NCI-H1092 (cell line): Measurements from ENCODE around the gene VSTM2L.
"Not testable (repeated sequence)": the region's sequence is repeated elsewhere in the genome, so short reads cannot be mapped to it uniquely, and the experiment has no call there.

Experiments
- DNase-seq: peaks from one replicate; lab custom pipeline; 2025; lab: John Stamatoyannopoulos, UW

VSTM2L gene

DNA sequence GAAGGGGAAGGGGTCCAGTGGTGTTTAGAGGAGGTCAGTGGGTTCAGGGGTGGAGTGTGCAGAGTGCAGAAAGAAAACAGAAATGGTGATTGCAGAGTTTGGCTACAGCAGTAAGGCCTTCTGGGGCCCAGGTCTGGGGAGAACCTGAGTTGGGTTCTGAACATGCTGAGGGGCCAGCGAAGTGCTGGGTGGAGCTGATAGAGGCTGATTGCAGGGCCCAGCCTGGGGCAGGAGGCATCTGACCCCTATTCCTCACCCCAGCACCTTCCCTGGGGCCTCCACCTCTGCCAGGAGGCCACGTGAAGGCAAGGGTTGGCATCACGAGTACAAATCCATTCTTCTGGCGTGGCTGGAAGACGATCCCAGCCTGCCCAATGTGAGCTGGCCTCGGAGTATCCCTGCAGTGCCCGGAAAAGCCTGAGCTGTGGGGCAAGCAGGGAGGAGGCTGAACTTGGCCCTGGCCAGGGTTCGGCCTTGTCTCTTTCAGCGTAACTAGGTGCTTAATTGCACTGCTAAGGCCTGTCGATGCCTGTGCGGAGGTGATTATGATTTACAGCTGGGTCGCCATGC is 35.3 kb downstream of the VSTM2L start:
- DNase-seq: no peak

DNA sequence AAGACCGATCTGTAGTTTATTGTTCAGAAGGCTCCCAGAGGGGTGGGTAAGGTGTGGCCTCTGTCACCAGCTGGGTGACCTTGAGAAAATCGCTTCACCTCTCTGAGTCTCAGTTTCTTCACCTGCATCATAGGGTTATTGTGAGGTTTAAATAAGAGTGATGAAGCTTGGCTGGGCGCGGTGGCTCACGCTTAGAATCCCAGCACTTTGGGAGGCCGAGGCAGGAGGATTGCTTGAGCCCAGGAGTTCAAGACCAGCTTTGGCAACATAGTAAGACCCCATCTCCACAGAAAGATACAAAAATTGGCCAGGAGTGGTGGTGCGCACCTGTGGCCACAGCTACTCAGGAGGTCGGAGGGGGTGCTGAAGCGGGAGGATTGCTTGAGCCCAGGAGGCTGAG is 36.0 kb downstream of the VSTM2L start:
- DNase-seq: no peak

DNA sequence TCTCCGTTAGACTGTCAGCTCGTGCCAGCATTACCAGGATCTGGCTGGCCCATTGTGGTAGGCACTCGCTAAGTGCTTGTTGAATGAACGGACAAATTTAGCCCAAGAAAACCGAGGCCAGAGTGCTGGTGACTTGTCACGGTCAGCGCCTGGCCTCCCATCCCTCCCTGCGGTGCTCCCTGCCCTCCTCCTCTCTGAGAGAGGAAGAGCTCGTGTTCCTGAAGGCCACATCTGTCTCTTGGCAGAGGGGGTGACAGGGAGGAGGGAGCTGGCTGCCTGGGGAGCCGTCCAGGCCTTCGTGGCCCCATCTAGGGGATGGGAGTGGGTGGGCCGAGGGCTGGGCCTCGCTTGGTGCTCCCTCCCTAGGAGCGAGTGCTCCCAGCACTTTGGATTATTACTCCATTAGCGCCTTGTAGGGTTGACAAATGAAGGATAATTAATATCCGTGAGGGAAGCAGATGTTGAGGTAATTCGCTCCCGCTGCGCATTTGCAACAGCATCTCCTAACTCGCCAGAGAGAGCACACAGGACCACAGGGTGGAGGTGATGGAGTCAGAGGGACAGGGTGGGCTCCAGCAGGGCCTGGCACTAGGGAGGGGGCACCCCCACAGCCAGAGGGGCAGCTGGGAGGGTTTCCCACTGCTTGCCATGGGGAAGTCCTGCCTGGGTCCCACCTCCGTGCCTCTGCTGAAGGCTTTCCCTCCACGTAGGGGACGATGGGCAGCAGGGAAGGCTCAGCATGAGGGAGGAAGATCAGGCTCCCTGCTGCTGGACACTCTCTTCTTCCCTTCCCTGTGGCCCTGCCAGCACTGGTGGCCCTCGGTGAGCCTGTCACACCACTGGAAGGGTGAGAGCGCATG is 37.0 kb downstream of the VSTM2L start:
- no peak for DNase-seq

DNA sequence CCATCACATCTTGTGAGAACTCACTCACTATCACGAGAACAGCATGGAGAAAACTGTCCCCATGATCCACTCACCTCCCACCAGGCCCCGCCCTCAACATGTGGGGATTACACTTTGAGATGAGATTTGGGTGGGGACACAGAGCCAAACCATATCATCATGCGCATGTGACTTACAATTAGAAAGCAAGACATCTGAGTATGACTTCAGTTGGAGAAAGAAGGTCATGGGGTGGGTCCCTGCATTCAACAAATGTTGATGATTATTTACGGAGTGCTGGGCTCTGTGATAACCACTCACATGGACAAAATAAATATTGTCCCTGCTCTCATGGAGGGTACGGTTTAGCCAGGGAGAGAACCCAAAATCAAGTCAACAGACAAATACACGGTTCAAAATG is 37.9 kb downstream of the VSTM2L start:
- no peak for DNase-seq

DNA sequence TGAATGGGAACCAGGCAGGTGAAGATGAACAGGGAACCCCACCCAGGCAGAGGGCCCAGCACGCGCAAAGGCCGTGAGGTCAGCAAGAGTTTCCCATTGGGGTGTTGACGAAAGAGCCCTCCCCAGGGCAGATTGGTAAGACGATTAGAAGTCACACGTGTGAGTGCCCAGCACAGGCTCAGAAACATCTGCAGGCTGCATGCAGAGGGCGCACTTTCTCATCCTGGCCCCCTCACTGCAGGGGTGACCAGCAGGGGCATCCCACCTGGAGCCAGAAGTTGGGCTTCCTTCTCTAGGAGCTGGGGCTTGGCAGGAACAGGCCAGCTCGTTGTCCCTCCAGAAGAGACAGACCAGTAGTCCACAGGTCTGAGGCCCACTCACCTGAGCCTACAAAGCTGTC is 38.4 kb downstream of the VSTM2L start:
- no peak for DNase-seq

DNA sequence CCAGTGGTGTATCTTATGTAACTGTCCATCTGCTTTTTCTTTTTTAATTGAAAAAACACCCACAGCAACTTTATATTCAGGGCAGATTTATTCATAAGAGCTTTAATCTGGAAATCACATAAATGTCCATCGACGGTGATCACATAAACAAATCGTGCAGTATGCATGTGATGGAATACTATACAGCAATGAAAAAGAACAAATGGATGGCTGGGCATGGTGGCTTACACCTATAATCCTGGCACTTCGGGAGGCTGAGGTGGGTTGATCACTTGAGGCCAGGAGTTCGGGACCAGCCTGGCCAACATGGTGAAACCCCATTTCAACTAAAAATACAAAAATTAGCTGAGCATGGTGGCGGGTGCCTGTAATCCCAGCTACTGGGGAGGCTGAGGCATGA is 39.1 kb downstream of the VSTM2L start:
- no peak for DNase-seq

DNA sequence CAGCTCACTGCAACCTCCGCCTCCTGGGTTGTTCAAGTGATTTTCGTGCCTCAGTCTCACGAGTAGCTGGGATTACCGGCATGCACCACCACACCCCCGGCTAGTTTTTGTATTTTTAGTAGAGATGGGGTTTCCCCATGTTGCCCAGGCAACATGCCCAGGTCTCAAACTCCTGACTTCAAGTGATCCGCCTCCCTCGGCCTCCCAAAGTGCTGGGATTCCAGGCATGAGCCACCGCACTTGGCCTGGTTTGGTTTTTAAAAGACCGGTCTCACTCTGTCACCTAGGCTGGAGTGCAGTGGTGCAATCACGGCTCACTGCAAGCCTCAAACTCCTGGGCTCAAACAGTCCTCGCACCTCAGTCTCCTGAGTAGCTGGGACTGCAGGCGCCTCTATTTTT is 40.1 kb downstream of the VSTM2L start:
- no peak for DNase-seq

DNA sequence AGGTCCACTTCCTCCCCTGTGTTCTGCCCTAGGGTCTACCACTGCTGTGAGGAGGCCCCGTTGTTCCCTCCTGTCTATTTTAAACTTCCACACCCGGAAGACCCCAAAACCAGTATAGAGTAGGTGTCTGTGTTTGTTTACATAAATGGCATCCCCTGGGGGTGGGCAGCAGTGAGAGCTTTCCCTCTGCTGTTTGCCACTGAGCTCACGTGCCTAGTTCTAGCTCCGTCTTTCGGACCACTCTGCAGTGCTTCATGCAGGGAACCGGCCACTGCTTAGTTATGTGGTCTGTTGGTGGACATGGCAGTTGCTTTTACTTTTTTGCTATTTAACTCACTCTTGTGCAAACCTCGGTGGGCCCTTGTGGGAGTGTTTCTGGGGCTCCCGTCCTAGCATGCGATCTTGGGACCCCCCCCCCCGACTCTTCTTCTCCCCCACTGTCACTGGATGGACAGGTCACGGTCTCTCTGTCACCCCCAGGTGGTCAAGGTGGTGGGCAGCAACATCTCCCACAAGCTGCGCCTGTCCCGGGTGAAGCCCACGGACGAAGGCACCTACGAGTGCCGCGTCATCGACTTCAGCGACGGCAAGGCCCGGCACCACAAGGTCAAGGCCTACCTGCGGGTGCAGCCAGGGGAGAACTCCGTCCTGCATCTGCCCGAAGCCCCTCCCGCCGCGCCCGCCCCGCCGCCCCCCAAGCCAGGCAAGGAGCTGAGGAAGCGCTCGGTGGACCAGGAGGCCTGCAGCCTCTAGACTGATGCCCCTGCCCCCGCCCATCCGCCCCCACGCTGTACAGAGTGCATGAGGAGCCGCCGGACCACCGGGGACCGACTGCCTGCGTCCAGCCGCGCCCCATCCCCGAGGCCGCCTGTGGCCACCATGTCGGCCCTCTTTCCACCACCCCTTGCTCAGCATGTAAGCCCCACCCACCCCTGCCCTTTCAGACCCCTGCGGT is 40.9 kb downstream of the VSTM2L start:
- DNase-seq: no peak

DNA sequence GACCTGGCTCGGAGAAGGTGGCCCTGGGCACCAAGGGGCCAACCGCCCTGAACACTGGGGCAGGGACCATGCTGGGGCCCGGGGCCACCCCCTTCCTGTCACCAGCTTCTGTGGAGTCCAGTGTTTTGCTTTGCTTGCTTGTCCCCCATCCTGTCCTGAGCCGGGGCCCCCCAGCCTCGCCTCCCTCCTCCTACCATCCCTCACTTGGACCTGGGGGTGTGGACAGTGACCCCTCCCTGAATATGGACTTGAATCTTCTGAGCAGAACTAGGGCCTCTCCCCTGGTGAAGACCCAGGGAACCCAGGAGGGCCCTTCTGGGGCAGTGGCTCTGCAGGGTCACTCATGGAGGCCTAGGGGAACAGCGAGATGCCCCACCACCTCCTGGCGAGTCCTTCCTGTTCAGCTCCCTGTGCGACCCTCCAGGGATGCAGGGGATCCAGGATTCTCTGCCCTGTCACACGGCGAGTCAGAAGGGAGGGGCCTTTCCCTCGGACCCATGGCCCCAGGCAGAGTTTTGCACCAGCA is 41.6 kb downstream of the VSTM2L start:
- DNase-seq: no peak

DNA sequence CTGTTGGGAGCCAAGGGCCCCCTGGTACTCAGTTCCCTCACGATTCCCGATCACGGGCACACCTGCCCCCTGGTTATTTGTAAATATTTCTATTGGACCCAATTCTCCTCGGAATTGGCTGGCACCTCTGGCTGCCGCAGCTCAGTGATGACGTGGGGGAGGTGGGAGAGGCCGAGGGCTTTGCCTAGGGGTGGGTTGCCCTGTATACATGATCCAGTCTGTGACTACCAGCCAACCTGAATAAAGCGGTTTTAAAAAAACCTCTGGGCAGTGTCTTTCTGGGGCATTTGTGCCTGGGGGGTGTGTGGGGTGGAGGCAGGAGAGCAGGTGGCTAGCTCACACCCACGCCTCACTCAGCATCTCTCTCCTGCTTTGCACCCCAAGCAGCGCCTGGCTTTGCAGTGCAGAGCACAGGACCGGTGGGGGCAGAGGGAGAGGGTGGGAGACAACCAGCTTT is 42.2 kb downstream of the VSTM2L start:
- DNase-seq: peak; percentile 52

DNA sequence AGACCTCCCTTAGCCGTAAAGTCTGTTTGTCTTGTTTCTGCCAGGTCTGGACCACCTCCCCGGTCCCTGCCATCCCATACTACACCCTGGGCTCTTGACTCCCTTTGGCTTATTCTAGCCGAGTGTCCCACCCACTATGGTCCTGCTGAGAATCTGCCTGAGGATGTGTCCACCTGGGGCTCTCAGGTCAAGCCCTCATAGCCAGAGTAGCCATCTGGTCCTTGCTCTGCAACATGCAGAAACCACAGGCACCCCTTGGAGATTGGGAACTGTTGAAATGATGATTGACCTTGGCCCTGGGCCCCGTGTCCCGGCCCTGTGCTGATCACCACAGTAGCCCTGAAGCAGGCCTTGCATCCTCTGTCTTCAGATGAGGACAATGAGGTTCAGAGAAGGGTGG is 44.0 kb downstream of the VSTM2L start:
- DNase-seq: no peak

DNA sequence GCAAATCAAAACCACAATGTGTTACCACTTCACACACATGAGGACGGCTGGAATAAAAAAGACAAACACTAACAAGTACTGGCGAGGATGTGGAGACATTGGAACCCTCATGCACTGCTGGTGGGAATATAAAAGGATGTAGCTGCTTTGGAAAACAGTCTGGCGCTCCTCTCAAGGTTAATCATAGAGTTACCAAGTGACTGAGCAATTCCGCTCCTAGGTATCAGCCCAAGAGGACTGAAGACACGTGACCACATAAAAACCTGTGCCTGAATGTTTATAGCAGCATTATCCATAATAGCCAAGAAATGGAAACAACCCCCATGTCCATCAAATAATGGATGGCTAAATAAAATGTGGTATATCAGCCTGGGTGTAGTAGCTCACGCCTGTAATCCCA is 45.0 kb downstream of the VSTM2L start:
- no peak for DNase-seq

DNA sequence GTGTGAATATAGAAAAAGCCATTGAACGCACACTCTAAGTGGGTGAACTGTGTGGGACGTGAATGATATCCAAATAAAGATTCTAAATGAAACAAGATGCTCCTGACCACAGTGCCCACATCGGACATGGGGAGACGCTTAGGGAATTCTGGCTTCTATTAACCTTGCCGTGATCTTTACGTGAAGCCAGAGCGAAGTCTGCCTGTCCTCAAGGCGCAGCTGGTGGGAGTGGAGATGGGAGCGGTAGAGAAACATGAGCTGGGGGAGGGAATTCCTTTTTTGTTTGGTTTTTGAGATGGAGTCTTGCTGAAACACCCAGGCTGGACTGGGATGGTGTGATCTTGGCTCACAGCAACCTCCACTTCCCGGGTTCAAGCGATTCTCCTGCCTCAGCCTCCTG is 46.0 kb downstream of the VSTM2L start:
- DNase-seq: no peak

DNA sequence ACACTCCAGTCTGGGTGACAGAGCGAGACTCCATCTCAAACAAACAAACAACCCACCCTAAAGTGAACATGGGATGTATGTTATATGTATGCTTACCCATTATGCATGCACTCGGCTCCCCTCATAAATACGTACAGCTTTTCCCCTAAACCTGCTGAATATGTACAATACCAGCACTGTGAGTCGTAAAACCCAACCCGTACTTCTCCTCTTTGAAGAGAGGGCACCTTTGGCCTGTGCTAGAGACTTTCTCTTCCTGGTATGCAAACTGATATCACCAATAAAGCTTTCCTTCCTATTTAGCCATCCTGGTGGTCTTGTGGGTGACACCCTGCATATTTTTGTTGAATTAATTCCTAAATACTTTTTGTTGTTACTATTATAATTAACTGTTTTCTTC is 51.3 kb downstream of the VSTM2L start:
- DNase-seq: no peak

DNA sequence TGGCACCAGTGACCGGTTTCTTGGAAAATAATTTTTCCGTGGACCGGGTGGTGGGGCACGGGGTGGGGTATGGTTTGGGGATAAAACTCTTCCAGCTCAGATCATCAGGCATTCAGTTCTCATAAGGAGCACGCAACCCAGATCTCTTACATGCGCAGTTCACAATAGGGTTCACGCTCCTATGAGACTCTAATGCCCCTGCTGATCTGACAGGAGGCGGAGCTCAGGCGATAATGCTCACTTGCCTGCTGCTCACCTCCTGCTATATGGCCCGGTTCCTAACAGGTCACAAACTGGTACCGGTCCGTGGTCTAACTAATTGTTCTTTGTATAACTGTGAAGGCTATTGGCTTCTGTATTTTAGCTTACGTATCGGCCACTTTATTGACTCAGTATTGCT is 51.7 kb downstream of the VSTM2L start:
- DNase-seq: no peak

DNA sequence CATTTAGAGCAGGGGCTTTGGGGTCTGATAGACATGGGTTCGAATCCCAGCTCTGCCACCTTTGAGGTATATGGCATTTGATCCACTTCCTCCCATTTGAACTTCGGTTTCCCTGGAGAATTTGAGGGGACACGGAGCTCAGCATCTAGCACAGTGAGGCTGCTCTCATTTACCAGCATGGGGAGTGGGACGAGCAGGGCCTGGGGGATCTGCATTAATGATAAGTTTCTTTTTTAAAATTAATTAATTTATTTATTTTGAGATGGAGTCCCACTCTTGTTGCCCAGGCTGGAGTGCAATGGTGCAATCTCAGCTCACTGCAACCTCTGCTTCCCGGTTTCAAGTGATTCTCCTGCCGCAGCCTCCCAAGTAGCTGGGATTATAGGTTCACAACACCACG is 52.6 kb downstream of the VSTM2L start:
- DNase-seq: no peak

DNA sequence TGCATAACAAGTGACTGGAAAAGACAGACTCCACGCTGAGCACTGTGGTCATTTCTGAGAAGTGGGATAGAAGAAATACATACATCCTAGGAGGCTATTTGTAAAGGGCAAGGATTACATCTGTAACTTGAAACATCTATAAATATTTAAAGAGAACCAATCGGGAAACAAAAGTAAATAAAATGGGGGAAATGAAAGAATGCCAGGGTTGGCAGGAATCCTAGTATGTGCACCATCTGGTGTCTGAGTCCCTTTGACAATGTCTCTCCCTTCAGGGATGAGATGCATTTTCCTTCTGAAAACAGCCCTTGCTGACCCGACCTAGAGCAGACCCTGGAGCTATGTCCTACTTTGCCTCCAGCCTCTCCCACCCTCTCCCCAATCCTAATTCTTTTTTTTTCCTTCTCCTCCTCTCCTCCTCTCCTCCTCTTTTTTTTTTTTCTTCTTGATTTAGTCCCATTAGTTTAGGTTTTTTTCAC is 53.2 kb downstream of the VSTM2L start:
- DNase-seq: peak; percentile 59

DNA sequence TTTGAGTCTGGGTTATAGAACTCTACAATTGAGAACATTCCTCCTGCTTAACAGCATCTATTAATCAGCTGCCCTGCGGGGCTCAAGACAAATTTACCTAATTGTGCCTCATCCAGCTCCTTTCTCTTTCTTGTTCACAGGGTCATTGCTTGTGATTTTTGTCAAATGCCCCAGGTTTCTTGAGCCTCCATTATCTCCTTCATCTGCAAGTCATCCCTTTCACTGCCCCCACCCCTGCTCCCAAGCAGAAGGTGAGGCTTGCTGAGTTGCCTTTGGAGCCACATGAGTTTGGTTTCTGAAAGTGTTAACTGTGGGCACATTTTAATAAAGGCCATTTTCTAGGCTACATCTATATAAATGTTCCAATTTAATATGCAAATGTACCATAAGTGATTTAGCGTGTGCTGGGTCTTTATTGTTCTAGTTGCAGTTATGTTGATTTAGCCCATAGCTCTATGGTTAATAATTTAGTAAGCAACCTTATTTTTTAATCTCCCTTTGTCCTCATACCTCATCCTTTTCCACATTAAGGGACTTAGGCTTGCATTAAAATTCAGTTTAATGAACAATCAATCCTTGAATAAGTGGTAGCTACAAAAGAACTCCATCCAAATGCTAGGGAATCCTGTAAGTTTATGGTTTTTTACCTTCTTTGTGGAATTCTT is 56.1 kb downstream of the VSTM2L start:
- DNase-seq: no peak

DNA sequence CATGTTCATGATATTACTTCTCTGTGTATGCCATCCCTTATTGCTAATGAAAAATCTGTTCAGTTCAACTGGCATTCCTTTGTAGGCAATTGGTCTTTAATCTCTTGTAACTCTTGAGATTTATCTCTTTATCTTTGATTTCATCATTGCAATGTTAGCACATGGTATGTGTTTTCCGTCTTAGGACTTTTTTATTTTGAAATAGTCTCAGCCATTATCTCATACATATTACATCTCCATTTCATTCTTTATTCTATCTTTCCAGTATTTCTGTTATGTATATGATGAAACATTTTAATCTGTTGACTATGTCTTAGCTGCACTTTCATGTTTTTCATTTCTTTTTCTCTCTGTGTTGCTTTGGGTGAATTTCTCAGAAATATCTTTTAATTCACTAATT is 58.1 kb downstream of the VSTM2L start:
- DNase-seq: no peak

DNA sequence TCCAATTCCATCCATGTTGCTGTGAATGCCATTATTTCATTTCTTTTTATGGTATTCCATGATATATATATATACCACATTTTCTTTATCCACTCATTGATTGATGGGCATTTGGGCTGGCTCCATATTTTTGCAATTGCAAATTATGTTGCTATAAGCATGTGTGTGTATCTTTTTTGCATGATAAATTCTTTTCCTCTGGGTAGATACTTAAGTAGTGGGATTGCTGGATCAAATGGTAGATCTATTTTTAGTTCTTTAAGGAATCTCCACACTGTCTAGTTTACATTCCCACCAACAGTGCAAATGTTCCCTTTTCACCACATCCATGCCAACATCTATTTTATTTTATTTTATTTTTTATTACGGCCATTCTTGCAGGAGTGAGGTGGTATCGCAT is 60.6 kb downstream of the VSTM2L start:
- DNase-seq: not testable (repeated sequence)

DNA sequence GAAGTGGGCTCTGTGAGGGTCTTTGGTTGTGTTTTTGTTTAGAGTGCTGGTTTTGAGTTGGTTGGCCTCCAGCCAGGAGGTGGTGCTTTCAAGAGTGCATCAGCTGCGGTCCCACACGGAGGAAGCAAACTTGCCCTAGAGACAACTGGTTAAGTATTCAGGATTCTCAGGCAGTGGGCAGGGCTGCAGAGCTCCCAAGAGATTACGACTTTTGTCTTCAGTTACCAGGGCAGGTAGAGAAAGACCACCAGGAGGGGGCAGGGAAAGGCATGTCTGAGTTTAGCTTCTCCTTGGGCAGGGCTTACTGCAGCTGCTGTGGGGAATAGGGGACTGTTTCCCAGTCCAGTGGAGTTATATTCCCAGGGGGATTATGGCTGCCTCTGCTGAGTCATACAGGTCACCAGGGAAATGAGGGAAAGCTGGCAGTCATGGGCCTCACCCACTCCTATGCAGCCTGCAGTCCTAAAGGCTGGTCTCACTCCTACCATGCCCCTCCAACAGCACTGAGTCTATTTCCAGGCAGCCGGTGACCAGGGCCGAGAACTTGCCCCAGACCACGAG is 66.0 kb downstream of the VSTM2L start:
- peak; percentile 48 for DNase-seq
